HG02840 (cell line): ENCODE data around the gene FIGNL2.
"Not testable (repeated sequence)": the region's sequence is repeated elsewhere in the genome, so short reads cannot be mapped to it uniquely, and the experiment has no call there.

Experiments used
- ATAC-seq: cut with Tn5 transposase; IDR thresholded peaks from one replicate; pipeline ENCODE4 v1.9.1; 2021; ENCODE audit warnings: mild to moderate bottlenecking, moderate library complexity, moderate number of reproducible peaks; ENCODE audit not compliant: unreplicated experiment, low FRiP score

FIGNL2 gene, protein sequence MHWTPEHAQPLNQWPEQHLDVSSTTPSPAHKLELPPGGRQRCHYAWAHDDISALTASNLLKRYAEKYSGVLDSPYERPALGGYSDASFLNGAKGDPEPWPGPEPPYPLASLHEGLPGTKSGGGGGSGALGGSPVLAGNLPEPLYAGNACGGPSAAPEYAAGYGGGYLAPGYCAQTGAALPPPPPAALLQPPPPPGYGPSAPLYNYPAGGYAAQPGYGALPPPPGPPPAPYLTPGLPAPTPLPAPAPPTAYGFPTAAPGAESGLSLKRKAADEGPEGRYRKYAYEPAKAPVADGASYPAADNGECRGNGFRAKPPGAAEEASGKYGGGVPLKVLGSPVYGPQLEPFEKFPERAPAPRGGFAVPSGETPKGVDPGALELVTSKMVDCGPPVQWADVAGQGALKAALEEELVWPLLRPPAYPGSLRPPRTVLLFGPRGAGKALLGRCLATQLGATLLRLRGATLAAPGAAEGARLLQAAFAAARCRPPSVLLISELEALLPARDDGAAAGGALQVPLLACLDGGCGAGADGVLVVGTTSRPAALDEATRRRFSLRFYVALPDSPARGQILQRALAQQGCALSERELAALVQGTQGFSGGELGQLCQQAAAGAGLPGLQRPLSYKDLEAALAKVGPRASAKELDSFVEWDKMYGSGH

DNA sequence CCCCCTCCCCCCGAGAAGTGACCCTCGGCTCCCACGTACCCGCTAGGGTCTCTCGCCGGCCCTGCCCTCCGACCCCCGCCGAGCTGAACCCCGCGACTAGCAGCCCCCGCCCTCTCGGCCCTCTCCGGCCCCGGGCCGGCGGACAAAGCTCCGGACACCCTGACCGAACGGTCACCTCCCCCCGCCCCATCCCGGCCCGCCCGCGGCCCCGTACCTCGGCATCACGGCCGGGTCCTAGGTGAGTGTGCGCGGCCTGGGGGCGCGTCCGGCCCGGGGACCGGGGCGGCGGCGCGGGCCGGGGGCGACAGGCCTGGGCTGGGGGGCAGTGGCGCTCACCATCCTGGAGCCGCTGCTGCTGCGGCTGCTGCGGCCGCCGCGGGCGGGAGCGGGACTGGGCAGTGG, at the start of gene FIGNL2:
FIGNL2 (minus strand) TSS at position 393 of the 402 bp plus-strand sequence. CDS start 26,305 bp downstream, outside the sequence.
- ATAC-seq, result no peak

DNA sequence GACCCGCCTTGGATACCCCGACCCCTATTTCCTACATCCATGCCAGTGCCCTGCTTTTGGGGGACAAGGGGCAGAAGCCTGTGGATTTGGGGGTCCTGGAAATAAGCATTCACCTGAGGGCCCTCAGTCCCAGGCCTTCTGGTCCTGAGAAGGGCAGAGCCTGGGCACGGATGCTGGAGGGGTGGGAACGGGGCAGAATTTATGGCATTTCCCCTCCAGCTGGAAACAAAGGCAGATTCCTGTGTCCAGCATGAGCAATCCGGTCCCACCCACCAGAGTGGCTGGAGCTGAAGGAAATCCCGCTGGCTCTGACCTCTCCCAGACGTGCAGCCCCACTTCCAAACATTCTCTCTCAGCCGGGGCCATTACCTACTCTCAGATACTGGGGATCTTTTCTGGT, 48.7 kb upstream of the FIGNL2 start:
- ATAC-seq, result no peak

DNA sequence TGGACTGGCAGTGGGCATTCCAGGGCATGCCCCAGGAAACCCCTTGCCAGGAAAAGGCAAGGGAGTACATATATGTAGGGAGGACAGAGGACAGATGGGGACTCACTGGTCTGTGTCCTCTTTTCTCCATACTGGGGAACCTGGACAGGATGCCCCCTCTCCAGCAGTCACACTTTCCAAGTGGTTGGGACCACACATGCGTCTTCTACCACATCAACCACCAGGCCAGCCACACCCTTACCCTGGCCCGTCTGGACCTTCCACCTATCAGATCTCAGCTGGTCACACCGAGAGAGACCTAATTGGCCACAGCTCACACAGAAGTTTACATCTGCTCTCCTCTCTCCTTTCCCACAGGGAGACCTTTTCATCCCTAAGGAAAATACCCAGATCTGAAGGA, 47.7 kb upstream of the FIGNL2 start:
- no peak for ATAC-seq

DNA sequence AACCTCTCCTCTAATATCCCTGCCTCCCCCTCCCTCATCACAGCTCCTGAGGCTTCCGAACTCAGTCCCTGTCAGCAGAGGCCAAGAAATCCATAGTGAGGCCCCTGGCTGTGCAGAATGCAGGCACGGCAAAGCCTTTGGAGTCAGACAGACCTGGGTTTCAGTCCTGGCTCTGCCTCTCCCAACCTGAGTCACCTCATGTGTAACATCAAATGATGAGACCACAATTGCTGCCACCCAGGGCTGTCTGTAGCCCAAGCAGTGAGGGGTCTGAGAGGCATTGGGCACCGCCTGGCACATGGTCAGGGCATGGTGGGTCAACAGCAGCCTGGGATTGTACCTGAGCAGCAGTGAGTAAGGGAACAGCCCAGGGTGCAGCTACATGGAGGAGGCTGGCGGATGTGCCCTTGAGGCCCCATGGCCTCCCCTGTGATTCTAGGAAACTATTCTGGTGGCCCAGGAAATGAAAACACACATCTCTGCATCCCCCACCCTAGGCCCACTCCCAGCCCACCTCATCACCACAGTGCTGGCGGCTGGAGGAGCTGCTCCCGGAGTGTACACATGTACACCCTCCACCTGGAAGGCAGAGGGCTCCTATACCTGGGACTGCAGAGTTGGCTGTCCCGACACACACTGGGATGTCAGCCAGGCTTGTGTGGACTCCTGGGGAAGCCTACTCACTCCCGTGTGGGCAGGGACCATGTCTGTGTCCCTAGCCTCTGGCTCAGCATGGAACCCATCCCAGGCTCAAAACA, 47.0 kb upstream of the FIGNL2 start:
- no peak for ATAC-seq

DNA sequence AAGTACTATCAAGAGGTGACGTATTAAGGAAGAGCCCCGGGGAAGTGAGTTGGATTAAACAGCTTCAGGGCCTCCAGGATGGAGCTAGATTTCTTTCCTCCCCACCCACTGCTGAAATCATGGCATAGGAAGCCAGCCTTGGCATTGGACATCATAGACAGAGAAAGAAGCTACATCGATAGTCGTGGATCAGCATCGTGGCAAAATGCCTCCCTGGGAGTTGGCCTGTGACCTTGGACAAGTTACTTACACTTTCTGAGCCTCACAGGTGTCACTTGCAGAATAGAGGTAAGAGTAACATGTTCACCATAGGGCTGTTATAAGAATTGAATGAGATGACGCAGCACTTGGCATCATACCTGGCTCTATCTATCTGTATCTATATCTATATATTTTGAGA, 45.3 kb upstream of the FIGNL2 start:
- no peak for ATAC-seq

DNA sequence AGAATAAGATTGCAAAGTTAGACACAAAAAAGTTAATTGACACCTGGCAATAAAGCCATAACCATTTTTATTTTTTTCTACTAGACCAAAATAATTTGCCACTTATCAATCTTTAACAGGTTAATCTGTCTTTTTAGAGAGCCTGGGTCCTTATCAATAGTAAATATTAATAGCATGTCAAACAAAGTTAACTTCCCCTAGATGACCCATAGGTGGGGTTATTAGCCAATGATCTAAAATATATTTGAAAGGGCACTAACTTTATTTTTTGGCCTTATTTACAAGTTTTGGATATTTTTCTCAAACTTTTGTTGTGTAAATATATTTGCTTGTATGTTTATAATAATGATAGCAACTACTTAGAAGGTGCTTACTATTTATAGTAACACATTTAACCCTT, 43.3 kb upstream of the FIGNL2 start:
- no peak for ATAC-seq

DNA sequence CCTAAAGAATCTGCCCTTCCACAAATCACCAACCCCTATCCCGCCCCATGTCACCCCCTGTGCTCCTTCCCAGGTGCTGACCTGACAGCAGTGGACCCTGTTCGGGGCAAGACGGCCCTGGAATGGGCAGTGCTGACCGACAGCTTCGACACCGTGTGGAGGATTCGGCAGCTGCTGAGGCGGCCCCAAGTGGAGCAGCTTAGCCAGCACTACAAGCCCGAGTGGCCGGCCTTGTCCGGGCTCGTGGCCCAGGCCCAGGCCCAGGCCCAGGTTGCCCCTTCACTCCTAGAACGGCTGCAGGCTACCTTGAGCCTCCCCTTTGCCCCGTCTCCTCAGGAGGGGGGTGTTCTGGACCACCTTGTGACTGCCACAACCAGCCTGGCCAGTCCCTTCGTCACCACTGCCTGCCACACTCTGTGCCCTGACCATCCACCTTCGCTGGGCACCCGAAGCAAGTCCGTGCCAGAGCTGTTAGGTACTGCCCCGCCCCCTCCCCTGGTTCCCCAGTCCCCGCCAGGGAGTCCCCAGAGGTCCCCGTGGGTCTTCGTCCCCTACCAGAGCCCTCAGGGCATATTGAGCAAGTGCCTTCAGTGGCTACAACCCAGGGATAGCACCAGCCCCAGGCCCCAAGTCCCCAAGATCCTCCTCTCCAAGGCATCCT, 42.1 kb upstream of the FIGNL2 start:
- no peak for ATAC-seq

DNA sequence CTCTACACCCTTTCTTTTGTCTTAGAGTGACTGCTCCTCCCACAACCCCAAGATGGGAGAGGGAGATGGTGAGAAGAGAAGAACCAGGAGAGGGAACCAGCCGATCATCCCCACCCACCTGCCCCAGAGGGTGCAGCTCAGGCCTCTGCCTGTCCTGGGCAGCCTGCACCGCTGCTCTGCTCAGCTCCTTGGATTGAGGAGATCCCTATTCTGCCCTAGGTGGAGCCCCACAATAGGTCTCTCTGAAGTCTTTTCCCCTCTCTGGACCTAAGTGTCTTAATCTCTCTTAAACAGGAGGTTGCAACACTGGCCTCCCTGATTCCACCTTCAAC, 41.6 kb upstream of the FIGNL2 start:
- no peak for ATAC-seq

DNA sequence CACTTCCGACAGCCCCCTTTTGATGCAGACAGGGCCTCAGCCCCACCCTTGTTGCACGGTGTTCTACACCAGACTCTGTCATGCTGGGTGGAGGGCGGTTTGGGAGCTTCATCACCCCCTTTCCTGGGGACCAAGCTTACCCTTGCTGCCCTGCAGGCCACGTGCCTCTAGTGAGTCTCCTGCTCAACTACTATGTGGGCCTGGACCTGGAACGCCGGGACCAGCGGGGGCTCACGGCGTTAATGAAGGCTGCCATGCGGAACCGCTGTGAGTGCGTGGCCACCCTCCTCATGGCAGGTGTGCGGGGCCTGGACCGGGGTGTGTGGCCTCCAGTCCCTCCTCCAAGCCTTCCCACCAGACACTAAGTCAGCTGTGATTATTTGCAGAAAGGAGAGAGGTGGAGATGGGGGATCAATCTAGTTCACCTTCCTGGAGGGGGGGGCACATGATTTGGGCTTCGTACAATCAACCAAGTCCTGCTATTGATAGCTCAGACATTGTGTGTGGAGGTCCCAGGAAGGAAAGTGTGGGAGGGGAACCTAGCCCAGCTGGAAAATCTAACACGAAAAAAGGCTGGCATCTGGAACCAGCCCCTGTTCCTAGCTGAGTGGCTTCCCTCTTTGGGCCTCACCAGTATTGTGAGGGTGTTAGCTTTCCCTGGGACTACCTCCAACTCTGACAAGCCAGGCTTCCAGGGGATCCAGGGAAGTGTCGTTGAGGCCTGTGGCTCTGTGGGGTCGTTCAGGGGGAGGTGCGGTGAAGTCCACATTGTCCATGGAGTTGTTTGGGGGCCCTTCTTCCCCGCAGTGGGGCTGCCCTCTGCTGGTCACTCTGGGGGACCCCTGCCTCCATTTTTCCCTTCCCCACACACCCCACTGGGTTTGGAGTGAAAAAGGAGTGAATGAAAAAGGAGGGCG, 41.0 kb upstream of the FIGNL2 start:
- ATAC-seq, result no peak

DNA sequence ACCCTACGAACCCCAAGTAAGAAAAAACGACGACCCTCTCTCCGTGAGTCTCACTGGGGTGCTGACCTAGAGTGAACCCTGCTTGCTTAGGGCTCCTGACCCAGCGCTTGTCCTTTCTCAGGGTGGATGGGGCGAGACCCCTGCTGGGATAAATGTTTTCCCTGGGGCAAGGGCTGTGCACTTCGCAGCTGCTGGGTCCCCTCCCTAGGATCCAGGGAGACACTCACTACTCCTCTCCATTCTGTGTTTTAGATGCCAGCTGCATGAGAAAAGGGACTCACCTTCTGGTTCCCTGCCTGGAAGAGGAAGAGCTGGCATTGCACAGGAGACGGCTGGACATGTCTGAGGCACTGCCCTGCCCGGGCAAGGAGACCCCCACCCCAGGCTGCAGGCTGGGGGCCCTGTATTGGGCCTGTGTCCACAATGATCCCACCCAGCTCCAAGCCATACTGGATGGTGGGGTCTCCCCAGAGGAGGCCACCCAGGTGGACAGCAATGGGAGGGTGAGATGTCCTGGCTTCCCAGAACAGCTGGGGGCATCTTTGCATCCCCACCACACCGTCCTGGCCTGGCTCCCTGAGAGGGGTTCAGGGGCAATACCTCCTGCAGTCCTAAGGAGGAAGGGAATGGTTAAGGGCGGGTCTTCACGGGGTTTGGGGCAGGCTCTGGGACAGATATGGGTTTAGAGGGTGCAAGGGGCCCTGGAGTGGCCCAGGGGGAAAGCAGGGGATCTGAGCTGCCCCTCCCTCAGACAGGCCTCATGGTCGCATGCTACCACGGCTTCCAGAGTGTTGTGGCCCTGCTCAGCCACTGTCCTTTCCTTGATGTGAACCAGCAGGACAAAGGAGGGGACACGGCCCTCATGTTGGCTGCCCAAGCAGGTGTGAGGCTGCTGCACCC, 40.0 kb upstream of the FIGNL2 start:
- ATAC-seq, result no peak

DNA sequence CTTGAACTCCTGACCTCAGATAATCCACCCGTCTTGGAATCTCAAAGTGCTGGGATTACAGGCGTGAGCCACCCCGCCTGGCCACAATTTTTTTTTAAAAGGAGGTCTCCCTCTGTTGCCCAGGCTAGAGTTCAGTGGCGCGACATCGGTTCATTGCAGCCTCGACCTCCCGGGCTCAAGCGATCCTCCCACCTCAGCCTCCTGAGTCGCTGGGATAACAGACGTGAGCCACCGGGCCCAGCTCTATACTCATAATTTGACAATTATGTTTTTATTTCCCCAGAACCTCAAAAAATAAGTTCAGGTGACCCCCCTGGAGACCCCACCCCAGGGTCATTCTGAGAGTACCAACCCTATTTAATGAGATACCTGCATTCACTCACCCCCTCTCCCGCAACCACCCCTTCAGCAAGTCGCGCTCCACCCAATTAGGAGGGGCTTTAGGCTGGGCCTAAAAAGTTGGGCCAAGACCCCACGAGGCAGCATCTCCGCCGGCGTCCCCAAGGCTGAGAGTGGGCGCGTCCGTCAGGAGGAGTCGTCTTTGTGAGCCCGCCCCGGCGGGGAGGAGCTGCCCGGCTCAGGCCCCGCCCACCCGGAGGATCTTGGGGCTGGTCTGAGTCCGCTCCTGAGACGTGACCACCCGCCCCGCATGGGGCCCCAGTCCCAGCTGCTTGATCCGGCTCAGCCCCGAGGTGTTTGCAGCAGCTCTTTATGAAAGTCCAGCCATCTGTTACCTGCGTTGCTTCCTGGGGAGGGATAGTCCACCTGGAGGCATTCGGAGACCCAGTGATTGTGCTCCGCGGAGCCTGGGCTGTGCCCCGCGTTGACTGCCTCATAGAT, 39.2 kb upstream of the FIGNL2 start, which contains the start of gene ANKRD33:
ANKRD33 (plus strand) TSS at position 628 of the 840 bp plus-strand sequence; CDS start at position 712, 84 bp downstream.
- no peak for ATAC-seq

DNA sequence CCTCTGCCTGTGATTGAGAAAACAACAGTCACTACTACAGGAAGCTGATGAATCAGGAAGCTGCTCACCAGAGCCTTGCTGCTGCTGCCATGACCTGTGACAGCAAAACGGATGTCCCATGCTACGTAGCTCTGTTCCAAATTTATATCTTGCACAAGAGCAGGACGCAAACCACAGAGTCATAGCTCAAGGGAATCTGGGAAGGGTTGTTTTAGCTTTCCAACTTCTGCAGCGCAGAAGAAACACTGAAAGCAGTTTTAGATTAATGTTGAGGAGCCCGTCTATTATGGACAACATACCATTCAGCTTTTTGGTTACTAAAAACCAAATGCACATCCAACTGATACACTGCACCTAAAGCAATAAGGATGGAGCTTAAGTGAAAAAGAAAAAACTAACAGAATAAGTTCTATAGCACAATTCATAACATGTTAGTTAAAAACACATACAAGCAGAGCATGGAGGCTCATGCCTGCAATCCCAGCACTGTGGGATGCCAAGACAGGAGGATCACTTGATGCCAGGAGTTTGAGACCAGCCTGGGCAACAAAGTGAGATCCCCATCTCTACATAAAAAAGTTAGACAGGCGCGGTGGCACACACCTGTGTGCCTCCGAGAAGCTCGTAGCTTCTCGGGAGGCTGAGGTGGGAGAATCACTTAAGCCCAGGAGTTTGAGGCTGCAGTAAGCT, 37.6 kb upstream of the FIGNL2 start:
- no peak for ATAC-seq

DNA sequence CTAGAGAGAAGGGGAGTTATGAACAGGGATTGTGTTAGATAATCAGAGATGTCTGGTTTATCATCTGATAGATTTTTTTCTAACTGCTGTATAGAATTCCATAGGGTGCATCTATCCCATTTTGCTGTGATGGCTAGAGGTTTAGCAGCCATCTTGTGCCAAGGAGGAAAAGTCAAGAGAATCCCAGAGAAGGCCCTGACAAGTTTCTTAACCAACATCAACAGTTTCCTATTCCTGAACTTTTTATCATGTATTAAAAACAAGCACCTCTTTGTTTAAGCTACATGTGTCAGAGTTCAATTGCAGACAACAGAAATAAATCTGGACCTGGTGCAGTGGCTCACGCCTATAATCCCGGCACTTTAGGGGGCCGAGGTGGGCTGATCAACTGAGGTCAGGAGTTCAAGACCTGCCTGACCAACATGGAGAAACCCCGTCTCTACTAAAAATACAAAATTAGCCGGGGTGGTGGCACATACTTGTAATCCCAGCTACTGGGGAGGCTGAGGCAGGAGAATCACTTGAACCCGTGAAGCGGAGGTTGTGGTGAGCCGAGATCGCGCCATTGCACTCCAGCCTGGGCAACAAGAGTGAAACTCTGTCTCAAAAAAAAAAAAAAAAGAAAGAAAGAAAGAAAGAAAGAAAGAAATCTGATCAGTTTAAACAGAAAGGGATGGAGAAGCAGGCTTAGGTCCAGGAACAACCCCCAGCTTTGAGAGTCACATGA, 36.9 kb upstream of the FIGNL2 start:
- not testable (repeated sequence) for ATAC-seq

DNA sequence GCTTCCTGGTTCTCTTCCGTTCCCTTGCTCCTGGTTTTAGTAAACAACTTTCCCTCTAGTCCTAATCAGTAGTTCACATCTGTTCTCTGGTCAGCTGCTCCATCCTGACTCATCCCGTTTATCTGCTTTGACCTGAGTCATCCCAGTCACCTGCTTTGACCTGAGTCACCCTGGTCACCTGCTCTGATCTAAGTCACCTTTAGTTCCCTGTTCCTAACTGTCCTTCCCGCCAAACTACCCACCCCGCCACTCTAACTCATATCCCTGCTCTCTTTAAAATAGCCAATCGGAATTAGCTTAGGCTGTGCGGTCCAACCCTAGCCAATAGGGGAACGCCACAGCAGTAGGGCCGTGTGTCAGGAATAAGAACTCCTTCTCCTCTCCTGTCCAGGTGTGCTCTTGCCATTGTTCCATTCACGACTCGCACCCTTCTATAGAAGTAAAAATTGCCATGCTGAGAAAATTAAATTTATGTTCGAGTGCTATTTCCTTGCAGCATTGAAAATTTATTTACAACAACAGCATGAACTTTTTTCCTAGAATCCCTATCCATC, 36.2 kb upstream of the FIGNL2 start:
- no peak for ATAC-seq

DNA sequence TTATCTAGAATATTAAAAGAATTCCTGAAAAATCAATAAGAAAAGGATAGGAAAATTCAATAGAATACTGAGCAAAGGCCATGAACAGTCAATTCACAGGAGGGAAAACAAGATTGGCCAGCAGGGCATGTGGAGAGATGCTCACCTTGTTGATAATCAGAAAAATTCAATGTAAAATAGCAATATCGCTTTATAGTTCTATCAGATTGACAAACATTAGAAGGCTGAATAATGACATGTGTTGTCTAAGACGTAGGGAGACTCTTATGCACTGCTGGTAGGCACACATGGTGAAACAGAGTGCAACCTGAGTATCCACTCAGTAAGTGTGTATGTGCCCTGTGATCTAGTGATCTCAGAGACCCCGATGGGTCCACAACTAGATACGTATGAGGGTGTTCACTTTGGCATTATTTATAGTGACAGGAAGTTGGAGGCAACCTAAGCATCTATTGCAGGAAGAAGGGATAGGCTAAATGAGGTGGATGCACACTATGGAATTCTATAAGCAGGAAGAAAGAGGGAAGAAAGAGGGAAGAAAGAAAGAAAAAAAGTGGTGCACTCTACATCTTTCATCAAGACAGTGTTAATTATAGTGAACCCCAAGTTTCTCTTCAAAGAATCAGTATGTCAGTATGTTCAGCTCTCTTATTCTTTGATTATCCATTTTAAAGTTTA, 35.6 kb upstream of the FIGNL2 start:
- ATAC-seq, result no peak

DNA sequence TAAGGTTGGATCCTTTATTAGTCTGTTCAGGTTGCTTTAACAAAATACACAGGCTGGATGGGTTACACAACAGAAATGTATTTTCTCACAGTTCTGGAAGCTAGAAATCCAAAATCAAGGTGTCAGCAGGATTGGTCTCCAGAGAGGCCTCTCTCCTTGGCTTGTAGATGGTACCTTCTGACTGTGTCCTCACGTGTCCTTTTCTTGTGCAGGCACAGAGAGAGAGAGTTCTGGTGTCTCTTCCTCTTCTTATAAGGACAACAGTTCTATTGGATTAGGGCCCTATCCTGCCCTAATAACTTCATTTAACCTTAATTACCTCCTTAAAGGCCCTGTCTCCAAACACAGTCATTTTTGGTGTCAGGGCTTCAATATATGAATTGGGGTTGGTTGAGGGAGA, 34.8 kb upstream of the FIGNL2 start:
- ATAC-seq, result no peak
